GM18858 (cell line): ENCODE results near the gene SCYGR5.
"Not testable (repeated sequence)": the region's sequence is repeated elsewhere in the genome, so short reads cannot be mapped to it uniquely, and the experiment has no call there.

Experiments
- ATAC-seq: cut with Tn5 transposase; IDR thresholded peaks from one replicate; pipeline ENCODE4 v1.9.1; 2021; ENCODE audit not compliant: unreplicated experiment

SCYGR5 gene

DNA sequence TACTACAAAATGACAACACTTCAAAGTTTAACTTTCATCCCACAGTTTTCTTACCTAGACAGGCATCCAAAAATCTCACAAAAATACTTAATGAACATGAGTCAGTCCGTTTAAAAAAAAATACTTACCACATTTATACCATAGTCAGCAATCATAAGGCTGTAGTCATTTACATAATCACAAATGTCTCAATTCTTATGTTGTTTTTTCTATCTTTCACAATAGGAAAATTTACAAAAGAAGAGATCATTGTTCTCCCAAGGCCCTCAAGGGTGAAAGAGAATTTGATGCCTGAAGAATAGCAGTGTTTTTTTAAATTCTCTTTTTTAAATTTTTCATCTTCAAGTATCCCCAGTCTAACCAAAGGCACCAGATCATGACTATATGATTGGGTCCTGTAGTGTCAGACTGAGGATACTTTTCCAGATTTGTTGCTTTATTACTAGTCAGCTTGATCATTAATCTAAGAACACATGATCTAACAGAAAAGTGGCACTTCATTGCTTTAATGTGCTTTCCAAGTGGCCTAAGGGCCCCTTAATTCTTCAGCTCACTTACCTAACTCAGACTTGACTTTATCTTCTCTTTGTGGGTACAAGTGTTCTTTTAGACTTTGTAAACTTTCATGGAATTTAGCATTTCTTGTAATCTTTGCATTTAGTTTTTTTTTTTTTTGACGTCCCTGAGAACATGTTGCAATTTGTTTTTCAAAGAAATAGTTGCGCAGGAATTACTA, 4.7 kb downstream of the SCYGR5 start:
- no peak for ATAC-seq

DNA sequence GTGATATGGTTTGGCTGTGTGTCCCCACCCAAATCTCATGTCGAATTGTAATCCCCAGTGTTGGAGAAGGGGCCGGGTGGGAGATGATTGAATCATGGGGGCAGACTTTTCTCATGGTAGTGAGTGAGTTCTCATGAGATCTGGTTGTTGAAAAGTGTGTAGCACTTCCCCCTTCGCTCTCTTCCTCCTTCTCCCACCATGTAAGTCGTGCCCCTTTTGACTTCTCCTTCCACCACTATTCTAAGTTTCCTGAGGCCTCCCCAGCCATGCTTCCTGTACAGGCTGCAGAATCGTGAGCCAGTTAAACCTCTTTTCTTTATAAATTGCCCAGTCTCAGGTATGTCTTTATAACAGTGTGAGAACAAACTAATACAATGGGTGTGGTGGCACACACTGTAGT, 7.0 kb downstream of the SCYGR5 start:
- not testable (repeated sequence) for ATAC-seq

- ATAC-seq, result no peak
Observed at GRCh38 chr2:227674485-227674884, 7.9 kb downstream of the SCYGR5 start.

DNA sequence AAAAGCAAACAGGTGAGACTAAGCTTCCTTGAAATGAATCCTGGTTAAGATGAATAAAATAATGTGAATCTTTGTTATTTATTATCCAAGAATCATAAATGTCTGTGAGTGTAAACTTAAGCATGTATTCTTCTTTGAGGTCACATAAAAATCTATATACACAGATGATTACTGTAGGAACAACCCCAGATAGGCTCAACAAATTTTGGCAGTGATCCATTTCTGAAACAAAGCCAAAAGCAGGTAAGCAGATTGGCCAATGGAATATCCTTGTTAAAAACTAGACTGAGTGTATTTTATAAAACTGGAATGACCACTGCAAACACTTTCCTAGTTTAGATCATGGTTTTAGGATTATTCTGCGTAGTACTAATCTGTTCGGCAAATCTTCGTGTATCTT, 11.3 kb downstream of the SCYGR5 start:
- ATAC-seq, result no peak

- no peak for ATAC-seq
Observed at GRCh38 chr2:227684258-227684657, 17.7 kb downstream of the SCYGR5 start.

DNA sequence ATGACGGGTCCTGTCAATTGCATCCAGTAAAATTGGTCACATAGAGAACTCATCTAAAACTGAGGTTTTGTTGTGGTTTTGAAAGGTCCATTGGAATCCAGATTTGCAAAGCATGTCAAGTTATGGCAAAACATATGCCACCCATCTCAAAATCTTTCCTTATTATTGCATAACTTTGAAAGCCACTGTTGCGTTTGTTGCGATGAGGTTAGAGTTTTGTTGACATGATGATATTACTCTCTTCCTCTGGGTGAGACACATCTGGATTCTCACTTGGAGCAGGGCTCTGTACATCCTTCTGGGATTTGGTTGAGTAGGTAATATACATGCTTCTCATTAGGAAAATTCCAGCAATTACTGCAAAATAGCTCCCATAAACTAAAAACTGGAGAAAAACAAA, 20.6 kb downstream of the SCYGR5 start:
- ATAC-seq, result no peak

DNA sequence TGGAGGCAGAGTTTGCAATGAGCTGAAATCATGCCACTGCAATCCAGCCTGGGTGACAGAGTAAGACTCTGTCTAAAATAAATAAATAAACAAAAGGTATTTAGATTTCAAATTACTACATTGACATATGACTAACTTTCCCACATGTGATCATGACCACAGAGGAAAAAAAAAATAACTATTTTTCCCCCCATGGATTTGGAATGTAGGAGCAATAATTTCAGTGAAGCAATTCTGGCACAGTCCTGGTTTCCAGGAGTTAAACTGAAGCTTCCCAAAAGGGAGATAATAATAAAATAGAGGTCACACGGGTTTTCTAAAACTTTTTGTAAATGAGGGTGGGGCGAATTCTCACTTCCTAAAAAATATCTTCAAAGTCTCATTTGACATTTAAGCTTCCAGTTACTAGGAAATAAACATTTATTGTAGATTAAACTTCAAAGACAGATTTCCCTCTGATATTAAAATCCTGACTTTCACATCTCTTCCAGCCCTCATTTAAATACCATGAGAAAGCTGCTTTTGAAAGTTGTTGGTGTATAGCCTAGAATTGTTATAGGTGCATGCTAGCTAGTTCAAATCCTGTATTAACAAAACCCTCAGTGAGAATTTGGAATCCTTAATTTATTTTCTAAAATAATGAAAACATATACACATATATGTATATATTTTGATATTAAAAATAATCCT, 30.5 kb downstream of the SCYGR5 start:
- ATAC-seq, result no peak

GRCh38 chr2:227701556-227701955, 35.0 kb downstream of the SCYGR5 start:
- no peak for ATAC-seq

GRCh38 chr2:227703280-227703732, 36.7 kb downstream of the SCYGR5 start:
- ATAC-seq, result no peak

GRCh38 chr2:227703961-227704360, 37.4 kb downstream of the SCYGR5 start:
- ATAC-seq, result no peak

DNA sequence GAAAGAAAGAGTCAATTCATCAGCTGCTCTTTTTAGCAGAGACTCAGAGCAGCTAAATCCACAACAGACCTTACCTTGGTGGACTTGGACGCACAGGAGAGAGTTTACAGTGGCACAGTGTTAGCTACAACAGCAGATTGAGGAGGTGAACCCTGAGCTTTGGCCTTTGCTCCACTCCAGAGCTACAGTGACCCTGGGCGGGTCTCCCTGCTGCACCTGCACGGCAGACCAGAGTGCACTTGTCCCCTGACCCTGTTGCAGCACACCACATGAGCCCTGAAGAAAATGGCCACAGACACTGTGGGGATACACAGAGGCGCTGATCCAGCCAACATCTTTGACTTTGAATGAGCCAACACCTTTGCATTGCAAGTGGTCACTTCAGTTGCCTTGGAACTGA, 40.3 kb downstream of the SCYGR5 start:
- ATAC-seq, result no peak

DNA sequence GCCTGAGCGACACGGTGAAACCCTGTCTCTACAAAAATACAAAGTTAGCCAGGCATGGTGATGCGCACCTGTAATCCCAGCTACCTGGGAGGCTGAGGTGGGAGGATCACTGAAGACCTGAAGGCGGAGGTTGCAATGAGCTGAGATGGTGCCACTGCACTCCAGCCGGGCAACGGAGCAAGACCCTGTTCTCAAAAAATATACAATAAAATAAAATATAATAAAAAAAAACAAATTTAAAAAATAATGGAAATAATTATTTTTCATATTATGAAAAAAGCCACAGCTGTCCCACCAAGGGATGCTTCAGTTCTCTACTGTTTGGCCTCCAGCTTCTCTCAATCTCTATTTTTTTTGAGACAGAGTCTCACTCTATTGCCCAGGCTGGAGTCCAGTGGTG, 40.8 kb downstream of the SCYGR5 start:
- ATAC-seq, result no peak

DNA sequence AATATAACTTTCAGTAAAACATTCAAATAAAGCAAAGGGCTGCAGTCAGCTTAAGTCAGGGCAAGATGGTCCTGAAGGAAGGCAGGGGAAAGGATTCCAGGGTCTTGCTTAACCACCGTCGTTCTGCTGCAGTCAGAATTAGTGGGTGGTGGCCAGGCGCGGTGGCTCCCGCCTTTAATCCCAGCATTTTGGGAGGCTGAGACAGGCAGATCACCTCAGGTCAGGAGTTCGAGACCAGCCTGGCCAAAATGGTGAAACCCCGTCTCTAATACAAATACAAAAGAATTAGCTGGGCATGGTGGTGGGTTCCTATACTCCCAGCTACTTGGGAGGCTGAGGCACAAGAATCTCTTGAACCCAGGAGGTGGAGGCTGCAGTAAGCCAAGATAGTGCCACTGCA, 44.4 kb downstream of the SCYGR5 start:
- no peak for ATAC-seq

DNA sequence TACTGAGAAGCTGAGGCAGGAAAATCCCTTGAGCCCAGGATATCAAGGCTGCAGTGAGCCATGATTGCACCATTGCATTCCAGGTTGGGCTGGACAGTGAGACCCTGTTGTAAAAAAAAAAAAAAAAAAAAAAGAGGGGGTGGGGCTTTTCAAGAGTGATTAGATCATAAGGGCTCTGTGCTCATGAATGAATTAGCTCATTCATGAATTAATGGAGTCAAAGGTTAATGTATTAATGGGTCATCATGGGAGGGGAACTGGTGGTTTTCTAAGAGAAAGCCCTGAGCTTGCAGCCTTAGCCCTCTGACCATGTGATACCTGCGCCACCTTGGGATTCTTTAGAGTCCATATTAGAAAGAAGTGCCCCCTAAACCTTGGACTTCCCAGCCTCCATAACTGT, 46.7 kb downstream of the SCYGR5 start:
- no peak for ATAC-seq

GRCh38 chr2:227716501-227716900, 49.9 kb downstream of the SCYGR5 start:
- no peak for ATAC-seq
